ENCODE results near the gene SPDYE3.
"Not testable (repeated sequence)": the region's sequence is repeated elsewhere in the genome, so short reads cannot be mapped to it uniquely, and the experiment has no call there.

GRCh38 chr7:100365998-100366367, 58.5 kb downstream of the SPDYE3 start:
- not testable (repeated sequence) for TF ChIP-seq CTCF, POLR2A, POLR2AphosphoS5, EP300 (IDR thresholded peaks at IDR 0.05)

Data from sigmoid colon (tissue), 4 donors.